GM19023 (cell line): ENCODE measurements around the gene GPR137C.
"Not testable (repeated sequence)": the region's sequence is repeated elsewhere in the genome, so short reads cannot be mapped to it uniquely, and the experiment has no call there.

Experiments used
- ATAC-seq: cut with Tn5 transposase; IDR thresholded peaks from one replicate; pipeline ENCODE4 v1.9.1; 2021; ENCODE audit warnings: mild to moderate bottlenecking, moderate library complexity; ENCODE audit not compliant: unreplicated experiment

Gene GPR137C

GRCh38 chr14:52558688-52559087 lies 6.1 kb downstream of the GPR137C start:
- no peak for ATAC-seq

- no peak for ATAC-seq
Observed at GRCh38 chr14:52563120-52563519, 10.5 kb downstream of the GPR137C start.

GRCh38 chr14:52568454-52568853 lies 15.8 kb downstream of the GPR137C start:
- not testable (repeated sequence) for ATAC-seq

GRCh38 chr14:52575858-52576257 lies 23.2 kb downstream of the GPR137C start:
- no peak for ATAC-seq

- ATAC-seq = no peak
Observed at GRCh38 chr14:52583544-52583943, 30.9 kb downstream of the GPR137C start.

- no peak for ATAC-seq
Observed at GRCh38 chr14:52589646-52590045, 37.0 kb downstream of the GPR137C start.

- ATAC-seq = no peak
Observed at GRCh38 chr14:52590318-52590717, 37.7 kb downstream of the GPR137C start.

GRCh38 chr14:52596320-52596719 lies 43.7 kb downstream of the GPR137C start:
- no peak for ATAC-seq

- ATAC-seq = no peak
Observed at GRCh38 chr14:52596861-52597260, 44.2 kb downstream of the GPR137C start.

- no peak for ATAC-seq
Observed at GRCh38 chr14:52598568-52598967, 45.9 kb downstream of the GPR137C start.

- ATAC-seq = no peak
Observed at GRCh38 chr14:52599974-52600373, 47.3 kb downstream of the GPR137C start.

GRCh38 chr14:52602131-52602530 lies 49.5 kb downstream of the GPR137C start:
- ATAC-seq = no peak

GRCh38 chr14:52607061-52607460 lies 54.4 kb downstream of the GPR137C start:
- no peak for ATAC-seq

- no peak for ATAC-seq
Observed at GRCh38 chr14:52609445-52610044, 56.9 kb downstream of the GPR137C start.

- ATAC-seq = no peak
Observed at GRCh38 chr14:52610187-52610586, 57.6 kb downstream of the GPR137C start.

GRCh38 chr14:52618602-52619001 lies 66.0 kb downstream of the GPR137C start:
- ATAC-seq = no peak

GRCh38 chr14:52619687-52620086 lies 67.1 kb downstream of the GPR137C start:
- ATAC-seq = no peak

GRCh38 chr14:52640137-52640536 lies 87.5 kb downstream of the GPR137C start:
- ATAC-seq = no peak

- no peak for ATAC-seq
Observed at GRCh38 chr14:52641745-52642144, 89.1 kb downstream of the GPR137C start.

- ATAC-seq = no peak
Observed at GRCh38 chr14:52649511-52649910, 96.9 kb downstream of the GPR137C start.

- ATAC-seq = no peak
Observed at GRCh38 chr14:52650774-52651173, 98.1 kb downstream of the GPR137C start.

- no peak for ATAC-seq
Observed at GRCh38 chr14:52656905-52657304, 104.3 kb downstream of the GPR137C start.

GRCh38 chr14:52660325-52660724 lies 107.7 kb downstream of the GPR137C start:
- ATAC-seq = no peak
